Upper lobe of left lung (tissue), 6 donors: ENCODE data around the gene CACNA1H. TPM values are rescaled to one million over a fixed set of nuclear protein-coding genes. Genes with fewer than 3 reads are reported as not detected.
A peak's percentile ranks its signal among the peaks of the same experiment; 100 is the strongest.

Experiments used
- ATAC-seq, 2 donors: fragments of 200-7000 bp; cut with Tn5 transposase; one replicate each; pipeline ENCODE4 v1.9.1; 2022; ENCODE audit warnings: mild to moderate bottlenecking in 2 of 2, moderate library complexity in 2 of 2; ENCODE audit not compliant: low FRiP score in 2 of 2
- DNase-seq, 2 donors: peaks; one replicate each; pipeline ENCODE4 v3.0.0-alpha.2; 2019 to 2020
- H3K27ac ChIP-seq, 4 donors: fragments of 200-600 bp; sonication (generic); one replicate each; pipeline ENCODE4 v1.5.1; 2016 to 2019
- H3K27me3 ChIP-seq, 4 donors: fragments of 200-600 bp; sonication (generic); one replicate each; pipeline ENCODE4 v1.5.1; 2017 to 2019
- H3K36me3 ChIP-seq, 4 donors: fragments of 200-600 bp; sonication (generic); one replicate each; pipeline ENCODE4 v1.5.1; 2016 to 2019
- H3K4me1 ChIP-seq, 4 donors: fragments of 200-600 bp; sonication (generic); one replicate each; pipeline ENCODE4 v1.5.1; 2018 to 2019
- H3K4me3 ChIP-seq, 4 donors: fragments of 200-600 bp; sonication (generic); one replicate each; pipeline ENCODE4 v1.5.1; 2017 to 2019; ENCODE audit warnings: mild to moderate bottlenecking in 2 of 4, moderate library complexity in 1 of 4
- H3K9me3 ChIP-seq, 4 donors: fragments of 200-600 bp; sonication (generic); one replicate each; pipeline ENCODE4 v1.5.1; 2018 to 2019
- CTCF ChIP-seq, 6 experiments: fragments of 450-650 bp in 4 of 6; fragments of 200-600 bp in 2 of 6; sonication (generic) in 2 of 6; IDR thresholded peaks; one replicate each; pipeline ENCODE4 v1.5.1; 2016 to 2019; ENCODE audit warnings: antibody characterized with exemption in 6 of 6
- EP300 ChIP-seq, 4 donors: sonication (generic); formaldehyde crosslinking; IDR thresholded peaks; one replicate each; pipeline ENCODE4 v1.5.1; 2017; ENCODE audit warnings: antibody characterized with exemption in 4 of 4, control low read depth in 2 of 4
- POLR2A ChIP-seq, 4 donors: fragments of 450-650 bp; IDR thresholded peaks; one replicate each; pipeline ENCODE4 v1.5.1; 2016 to 2017; ENCODE audit warnings: antibody characterized with exemption in 4 of 4, mild to moderate bottlenecking in 2 of 4
- POLR2AphosphoS5 ChIP-seq, 2 donors: sonication (generic); formaldehyde crosslinking; IDR thresholded peaks; one replicate each; pipeline ENCODE4 v1.5.1; 2017; ENCODE audit warnings: antibody characterized with exemption in 2 of 2
- WGBS, 2 donors: methylation state at CpG; one replicate each; pipeline ENCODE4 v1.1.5; 2017 to 2018; 5-methylcytosine and 5-hydroxymethylcytosine counted together
- total RNA-seq, 6 donors: library from RNA; depleted of rRNA in 4 of 6; stranded (reverse); fragments of >200 nt in 4 of 6; gene quantifications; one replicate each; pipeline versions ENCODE4 v1.1.0 to v1.2.1, GENCODE V29; 2016 to 2021
- donor health status: DM: no; HTN: no; CAD: no; lungs with moderate emphysema.
- donor health status: DM: no; HTN: yes; CAD: no; lungs with severe emphysema.

Gene CACNA1H
- 10 to 100 TPM in 2 of 6 donors, 1 to 10 TPM in 4; 6.4 to 46.1 (median 9.3) TPM for total RNA-seq

GRCh38 chr16:1152651-1153259 is at the start of gene CACNA1H:
TSS of gene CACNA1H (plus strand) at chr16:1153106. CDS start at chr16:1153738, 632 bp downstream.
- H3K36me3 ChIP-seq, result no peaks in the 10 kb centered on the region
- ATAC-seq (no peak), DNase-seq (peak in 1 of 2 donors; percentile 89)
- peaks cover 0 to 46% (median 27%) of the 10 kb centered on the region in 4 donors for H3K27me3 ChIP-seq
- WGBS, 2 donors, result no CpG with 5 or more reads among the region's 98 CpGs
- no peaks in the 10 kb centered on the region for H3K9me3 ChIP-seq
- TF ChIP-seq POLR2AphosphoS5 (IDR thresholded peaks at IDR 0.05) (no peak), EP300 (IDR thresholded peaks at IDR 0.05) (no peak), POLR2A (IDR thresholded peaks at IDR 0.05) (no peak), CTCF (IDR thresholded peaks at IDR 0.05) (peak in 1 of 6 experiments; percentile 21)
- peaks cover 5 to 29% (median 16%) of the 10 kb centered on the region in 4 donors for H3K4me1 ChIP-seq
- H3K27ac ChIP-seq, result peak within 1 kb of the TSS; percentile 20 to 60 (median 51)
- H3K4me3 ChIP-seq, result peak within 1 kb of the TSS in 3 of 4 donors; percentile 42 to 54 (median 47)

- Histone ChIP-seq H3K27me3 (peaks cover 0 to 29% (median 11%) of the 10 kb centered on the region in 4 donors), H3K36me3 (no peaks in the 10 kb centered on the region), H3K9me3 (no peaks in the 10 kb centered on the region), H3K27ac (no peak overlapping the region), H3K4me1 (peaks cover 5 to 8% (median 6%) of the 10 kb centered on the region in 4 donors), H3K4me3 (no peak overlapping the region)
- ATAC-seq (no peak), DNase-seq (no peak)
- 40% methylated on average over 11 of the region's 11 CpGs; no CpG with 5 or more reads in 1 of the 2 donors for WGBS, 2 donors
- no peak for TF ChIP-seq CTCF (IDR thresholded peaks at IDR 0.05)
- TF ChIP-seq POLR2AphosphoS5 (IDR thresholded peaks at IDR 0.05), result no peak
- TF ChIP-seq POLR2A (IDR thresholded peaks at IDR 0.05), result no peak
- TF ChIP-seq EP300 (IDR thresholded peaks at IDR 0.05), result no peak
Observed at GRCh38 chr16:1103636-1103980, 49.3 kb upstream of the CACNA1H start.

GRCh38 chr16:1105888-1106620 is 46.9 kb upstream of the CACNA1H start:
- TF ChIP-seq CTCF (IDR thresholded peaks at IDR 0.05), result peak; percentile 34 to 80 (median 75)
- TF ChIP-seq POLR2AphosphoS5 (IDR thresholded peaks at IDR 0.05), result no peak
- TF ChIP-seq POLR2A (IDR thresholded peaks at IDR 0.05), result no peak
- TF ChIP-seq EP300 (IDR thresholded peaks at IDR 0.05), result no peak
- no peak overlapping the region for H3K4me3 ChIP-seq
- H3K27me3 ChIP-seq, result peaks cover 0 to 23% (median 10%) of the 10 kb centered on the region in 4 donors
- no peaks in the 10 kb centered on the region for H3K36me3 ChIP-seq
- peak; percentile 22 to 63 for ATAC-seq
- no peak overlapping the region for H3K27ac ChIP-seq
- H3K4me1 ChIP-seq, result peaks cover 5 to 8% (median 6%) of the 10 kb centered on the region in 4 donors
- peak; percentile 62 to 89 for DNase-seq
- WGBS, 2 donors, result 37 to 62% methylated on average over 8 of the region's 26 CpGs
- H3K9me3 ChIP-seq, result no peaks in the 10 kb centered on the region

GRCh38 chr16:1106659-1107058 is 46.2 kb upstream of the CACNA1H start:
- Histone ChIP-seq H3K27ac (no peak overlapping the region), H3K4me3 (no peak overlapping the region), H3K4me1 (peaks cover 5 to 8% (median 6%) of the 10 kb centered on the region in 4 donors), H3K27me3 (peaks cover 0 to 23% (median 10%) of the 10 kb centered on the region in 4 donors), H3K9me3 (no peaks in the 10 kb centered on the region), H3K36me3 (no peaks in the 10 kb centered on the region)
- no peak for DNase-seq
- ATAC-seq, result no peak
- TF ChIP-seq POLR2A (IDR thresholded peaks at IDR 0.05) (no peak), POLR2AphosphoS5 (IDR thresholded peaks at IDR 0.05) (no peak), CTCF (IDR thresholded peaks at IDR 0.05) (no peak), EP300 (IDR thresholded peaks at IDR 0.05) (no peak)
- 72 to 80% methylated on average over 10 to 14 of the region's 16 CpGs for WGBS, 2 donors
